ENCODE results near the gene MBP. TPM values are rescaled to one million over a fixed set of nuclear protein-coding genes. Genes with fewer than 3 reads are reported as not detected.

Gene MBP
- total RNA-seq, 4 donors from 2014 or later, result 28.6 to 55.0 (median 50.4) TPM

GRCh38 chr18:77124452-77124922 is 8.1 kb downstream of the MBP start:
- DNase-seq (no peak), ATAC-seq (no peak)
- Histone ChIP-seq H3K4me3 (no peak overlapping the region), H3K27ac (peak overlapping the region; percentile 25 to 48 (median 44)), H3K27me3 (no peaks in the 10 kb centered on the region), H3K4me1 (peaks cover 38 to 86% of the 10 kb centered on the region in 2 donors), H3K36me3 (no peaks in the 10 kb centered on the region), H3K9me3 (no peaks in the 10 kb centered on the region)
- no peak for TF ChIP-seq POLR2A (IDR thresholded peaks at IDR 0.05)
- TF ChIP-seq, protein P1, sequence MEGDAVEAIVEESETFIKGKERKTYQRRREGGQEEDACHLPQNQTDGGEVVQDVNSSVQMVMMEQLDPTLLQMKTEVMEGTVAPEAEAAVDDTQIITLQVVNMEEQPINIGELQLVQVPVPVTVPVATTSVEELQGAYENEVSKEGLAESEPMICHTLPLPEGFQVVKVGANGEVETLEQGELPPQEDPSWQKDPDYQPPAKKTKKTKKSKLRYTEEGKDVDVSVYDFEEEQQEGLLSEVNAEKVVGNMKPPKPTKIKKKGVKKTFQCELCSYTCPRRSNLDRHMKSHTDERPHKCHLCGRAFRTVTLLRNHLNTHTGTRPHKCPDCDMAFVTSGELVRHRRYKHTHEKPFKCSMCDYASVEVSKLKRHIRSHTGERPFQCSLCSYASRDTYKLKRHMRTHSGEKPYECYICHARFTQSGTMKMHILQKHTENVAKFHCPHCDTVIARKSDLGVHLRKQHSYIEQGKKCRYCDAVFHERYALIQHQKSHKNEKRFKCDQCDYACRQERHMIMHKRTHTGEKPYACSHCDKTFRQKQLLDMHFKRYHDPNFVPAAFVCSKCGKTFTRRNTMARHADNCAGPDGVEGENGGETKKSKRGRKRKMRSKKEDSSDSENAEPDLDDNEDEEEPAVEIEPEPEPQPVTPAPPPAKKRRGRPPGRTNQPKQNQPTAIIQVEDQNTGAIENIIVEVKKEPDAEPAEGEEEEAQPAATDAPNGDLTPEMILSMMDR (IDR thresholded peaks at IDR 0.05 in 4 of 5, conservative IDR thresholded peaks at IDR 0.05 in 1 of 5), result no peak
- intact Hi-C loops (cut with DNase I; ENCODE audit: low total_unique reads), result loop anchor here (10.0 kb wide), 1 partner anchor 670 kb away; no protein-coding TSS in a partner anchor
- in situ Hi-C loops (cut with MboI; ENCODE audit: low sequenced_read_pairs in 4 of 4), result no loop called here

DNA sequence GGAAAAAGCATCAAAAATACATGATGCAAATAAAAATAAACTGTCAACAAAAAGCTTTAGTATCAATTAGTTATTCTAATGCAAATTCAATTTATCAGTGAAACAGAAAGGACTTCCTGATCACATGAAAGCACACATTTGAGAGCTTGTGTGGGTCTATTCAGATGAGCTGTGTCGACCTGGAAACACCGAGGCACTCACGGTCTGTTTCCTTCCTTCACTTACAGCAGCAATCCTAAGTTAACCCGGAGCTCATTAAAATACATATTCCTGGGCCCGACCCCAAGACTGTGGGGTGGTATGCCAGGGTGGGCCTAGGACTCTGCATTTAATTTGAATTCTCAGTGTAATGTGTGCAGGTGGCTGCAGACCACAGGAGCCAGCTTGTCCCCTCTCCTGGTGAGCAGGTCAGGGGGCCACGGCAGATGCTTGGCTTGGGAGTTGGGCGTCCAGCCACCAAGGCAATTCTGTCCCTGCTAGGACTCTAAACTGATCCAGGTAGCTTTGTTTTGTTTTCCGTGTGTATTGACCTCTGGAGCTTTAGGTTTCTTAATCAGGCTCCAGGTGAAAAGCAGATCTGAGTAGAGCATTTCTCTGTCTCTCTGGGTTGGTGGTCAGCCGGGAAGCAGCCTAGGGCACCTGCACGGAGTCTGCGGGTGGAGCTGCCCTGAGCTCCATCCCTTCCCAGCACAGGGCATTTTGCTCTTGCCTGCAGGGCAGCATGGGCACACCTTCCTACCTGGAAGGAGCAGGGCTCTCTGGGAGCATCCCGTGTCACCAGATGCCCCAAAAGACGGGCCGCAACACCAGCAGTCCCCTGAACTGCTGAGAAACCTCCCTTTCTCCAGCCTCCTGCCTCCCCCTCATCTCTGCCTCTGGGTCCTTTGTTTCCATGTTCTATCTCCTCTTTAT is 9.0 kb downstream of the MBP start:
- Histone ChIP-seq H3K27ac (peak overlapping the region; percentile 25 to 48 (median 39)), H3K27me3 (no peaks in the 10 kb centered on the region), H3K4me3 (no peak overlapping the region), H3K36me3 (no peaks in the 10 kb centered on the region), H3K9me3 (no peaks in the 10 kb centered on the region), H3K4me1 (peaks cover 29 to 86% of the 10 kb centered on the region in 2 donors)
- DNase-seq (no peak), ATAC-seq (no peak)
- in situ Hi-C loops (cut with MboI; ENCODE audit: low sequenced_read_pairs in 4 of 4), result no loop called here
- TF ChIP-seq, protein P1 (IDR thresholded peaks at IDR 0.05 in 4 of 5, conservative IDR thresholded peaks at IDR 0.05 in 1 of 5), result no peak
- TF ChIP-seq POLR2A (IDR thresholded peaks at IDR 0.05), result no peak
- intact Hi-C loops (cut with DNase I; ENCODE audit: low total_unique reads), result loop anchor here (10.0 kb wide), 1 partner anchor 669 kb away; no protein-coding TSS in a partner anchor

GRCh38 chr18:77121523-77121922 is 11.1 kb downstream of the MBP start:
- in situ Hi-C loops (cut with MboI; ENCODE audit: low sequenced_read_pairs in 4 of 4), result no loop called here
- H3K4me3 ChIP-seq, result no peak overlapping the region
- TF ChIP-seq, protein P1 (IDR thresholded peaks at IDR 0.05 in 4 of 5, conservative IDR thresholded peaks at IDR 0.05 in 1 of 5), result no peak
- TF ChIP-seq POLR2A (IDR thresholded peaks at IDR 0.05), result no peak
- no peaks in the 10 kb centered on the region for H3K27me3 ChIP-seq
- intact Hi-C loops (cut with DNase I; ENCODE audit: low total_unique reads), result loop anchor here (10.0 kb wide), 1 partner anchor 667 kb away; no protein-coding TSS in a partner anchor
- peak overlapping the region in 3 of 4 donors; percentile 25 to 60 (median 51) for H3K27ac ChIP-seq
- H3K36me3 ChIP-seq, result no peaks in the 10 kb centered on the region
- ATAC-seq, result no peak
- DNase-seq, result no peak
- no peaks in the 10 kb centered on the region for H3K9me3 ChIP-seq
- H3K4me1 ChIP-seq, result peaks cover 8 to 67% of the 10 kb centered on the region in 2 donors

GRCh38 chr18:77119851-77120491 is 12.6 kb downstream of the MBP start:
- Histone ChIP-seq H3K27ac (peak overlapping the region in 3 of 4 donors; percentile 42 to 60 (median 49)), H3K4me1 (peaks cover 4 to 63% of the 10 kb centered on the region in 2 donors), H3K36me3 (no peaks in the 10 kb centered on the region), H3K9me3 (no peaks in the 10 kb centered on the region), H3K27me3 (no peaks in the 10 kb centered on the region), H3K4me3 (no peak overlapping the region)
- TF ChIP-seq, protein P1 (IDR thresholded peaks at IDR 0.05 in 4 of 5, conservative IDR thresholded peaks at IDR 0.05 in 1 of 5), result no peak
- TF ChIP-seq POLR2A (IDR thresholded peaks at IDR 0.05), result no peak
- ATAC-seq (no peak), DNase-seq (no peak)
- intact Hi-C loops (cut with DNase I; ENCODE audit: low total_unique reads), result loop anchor here (10.0 kb wide), 1 partner anchor 665 kb away; no protein-coding TSS in a partner anchor
- in situ Hi-C loops (cut with MboI; ENCODE audit: low sequenced_read_pairs in 4 of 4), result no loop called here

Data from gastrocnemius medialis (tissue), 4 donors.